GM10847 (cell line): ENCODE results near the gene UNC5A.

Experiments used
- POLR2A ChIP-seq: IDR thresholded peaks from 2 replicates; pipeline ENCODE4 v1.6.1; 2011; ENCODE audit not compliant: insufficient read length; ENCODE audit errors: extremely low read depth

Gene UNC5A

GRCh38 chr5:176853151-176853778 is 42.9 kb downstream of the UNC5A start:
- TF ChIP-seq POLR2A = no peak

- no peak for TF ChIP-seq POLR2A
Observed at GRCh38 chr5:176854164-176854563, 43.8 kb downstream of the UNC5A start.

DNA sequence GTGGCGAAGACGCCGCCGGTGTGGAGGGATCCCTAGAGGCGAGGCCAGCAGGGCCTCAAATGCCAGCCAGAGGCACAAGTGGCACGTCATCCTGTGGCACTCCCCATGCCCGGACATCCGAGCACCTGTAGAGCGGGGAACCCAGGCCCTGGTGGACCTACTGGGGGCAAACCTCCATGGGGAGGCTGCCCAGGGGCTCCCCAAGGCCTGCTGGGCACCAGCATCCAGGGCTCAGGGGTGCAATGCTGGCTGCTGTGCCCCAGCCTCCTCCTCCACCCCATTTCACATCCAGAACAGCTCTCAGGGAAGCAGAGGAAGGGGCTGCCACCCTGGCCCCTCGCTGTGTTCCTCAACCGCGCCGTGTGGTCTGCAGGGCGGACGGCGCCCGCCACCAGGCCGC is 45.2 kb downstream of the UNC5A start:
- no peak for TF ChIP-seq POLR2A

GRCh38 chr5:176856746-176857145 is 46.4 kb downstream of the UNC5A start:
- TF ChIP-seq POLR2A = no peak

DNA sequence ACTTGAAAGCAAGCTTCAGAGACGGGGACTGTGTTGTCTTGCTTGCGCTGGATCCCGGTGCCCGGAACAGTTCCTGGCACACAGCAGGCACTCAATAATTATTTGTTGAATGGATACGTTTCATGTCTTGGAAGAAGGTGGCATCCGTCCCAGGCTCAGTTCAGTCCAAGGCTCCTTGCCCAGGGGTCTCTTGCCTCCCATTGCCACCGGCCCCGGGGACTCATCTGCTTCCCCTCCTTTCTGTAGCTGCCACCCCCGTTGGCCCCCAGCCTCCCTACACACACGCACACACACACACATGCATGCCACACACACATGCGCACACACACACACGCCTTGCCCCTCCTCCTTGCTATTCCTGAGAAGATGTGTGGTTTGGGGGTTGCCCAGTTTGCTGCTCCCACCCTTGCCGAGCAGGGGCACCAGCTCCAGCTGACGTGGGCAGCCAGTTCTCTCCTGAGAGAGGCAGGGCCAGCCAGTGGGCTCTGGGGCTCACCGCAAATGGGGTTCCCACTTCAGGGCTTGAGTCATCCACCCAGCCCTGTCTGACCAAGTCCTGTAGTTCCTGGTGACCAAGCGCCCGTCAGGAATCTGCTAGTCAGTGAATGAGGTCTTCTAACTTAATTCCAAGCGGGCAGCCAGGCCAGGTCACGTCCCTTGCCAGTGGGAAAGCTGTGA is 47.0 kb downstream of the UNC5A start:
- TF ChIP-seq POLR2A = no peak

DNA sequence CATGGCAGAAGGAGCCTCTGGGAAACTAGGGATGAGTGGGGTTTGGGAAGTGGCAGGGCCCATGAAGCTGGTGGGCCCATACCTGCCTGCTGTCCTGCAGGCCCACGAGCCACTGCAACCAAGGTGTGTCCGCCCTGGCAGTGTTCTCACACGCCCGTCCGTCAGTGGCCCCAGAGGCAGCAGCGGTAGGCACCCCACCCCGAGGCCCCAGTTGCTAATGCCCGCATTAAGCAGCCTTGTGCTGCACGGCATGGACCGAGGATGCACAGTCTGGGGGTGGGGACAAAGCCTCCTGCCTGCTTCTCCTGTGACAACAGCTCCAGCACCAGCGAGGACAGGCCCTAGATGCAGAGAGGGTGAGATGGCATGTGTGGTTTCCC is 47.5 kb downstream of the UNC5A start:
- TF ChIP-seq POLR2A = no peak

DNA sequence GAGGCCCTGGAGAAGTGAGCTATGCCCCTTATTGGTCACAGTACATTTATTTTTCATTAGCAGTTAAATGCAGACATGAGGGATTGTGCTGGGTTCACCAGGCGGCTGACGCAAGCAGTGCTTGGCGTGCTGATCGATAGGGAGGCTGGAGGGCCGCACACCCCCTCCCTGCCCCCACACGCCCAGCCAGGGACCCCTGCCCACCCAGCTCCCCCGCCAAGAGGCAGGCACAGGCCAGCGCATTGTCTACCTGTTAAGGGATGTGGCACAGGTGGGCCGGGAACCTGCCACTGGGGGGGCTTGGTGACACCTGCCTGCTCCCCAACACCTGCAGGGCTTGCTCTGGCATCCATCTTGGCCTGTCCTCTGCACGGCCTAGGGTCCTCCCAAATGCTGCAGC is 49.6 kb downstream of the UNC5A start:
- no peak for TF ChIP-seq POLR2A

DNA sequence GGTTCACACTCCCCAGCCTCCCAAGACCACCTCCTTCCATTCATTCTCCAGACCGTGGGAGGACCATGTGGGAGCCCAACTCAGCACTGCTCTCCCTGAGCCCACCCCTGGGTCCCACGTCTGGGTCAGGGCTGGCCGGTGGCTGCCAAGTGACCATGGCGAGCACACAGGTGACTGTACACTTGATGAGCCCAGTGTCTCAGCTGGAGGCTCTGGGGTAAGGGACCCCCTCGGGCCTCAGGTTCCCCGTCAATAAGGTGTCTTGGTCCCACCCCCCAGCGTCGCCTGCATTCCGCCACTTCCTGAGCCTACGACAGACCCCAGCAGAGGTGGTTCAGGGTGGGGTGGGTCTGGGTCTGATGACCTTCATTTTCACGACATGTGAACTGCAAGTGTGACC is 50.0 kb downstream of the UNC5A start:
- no peak for TF ChIP-seq POLR2A

GRCh38 chr5:176861276-176861675 is 50.9 kb downstream of the UNC5A start:
- TF ChIP-seq POLR2A = no peak

DNA sequence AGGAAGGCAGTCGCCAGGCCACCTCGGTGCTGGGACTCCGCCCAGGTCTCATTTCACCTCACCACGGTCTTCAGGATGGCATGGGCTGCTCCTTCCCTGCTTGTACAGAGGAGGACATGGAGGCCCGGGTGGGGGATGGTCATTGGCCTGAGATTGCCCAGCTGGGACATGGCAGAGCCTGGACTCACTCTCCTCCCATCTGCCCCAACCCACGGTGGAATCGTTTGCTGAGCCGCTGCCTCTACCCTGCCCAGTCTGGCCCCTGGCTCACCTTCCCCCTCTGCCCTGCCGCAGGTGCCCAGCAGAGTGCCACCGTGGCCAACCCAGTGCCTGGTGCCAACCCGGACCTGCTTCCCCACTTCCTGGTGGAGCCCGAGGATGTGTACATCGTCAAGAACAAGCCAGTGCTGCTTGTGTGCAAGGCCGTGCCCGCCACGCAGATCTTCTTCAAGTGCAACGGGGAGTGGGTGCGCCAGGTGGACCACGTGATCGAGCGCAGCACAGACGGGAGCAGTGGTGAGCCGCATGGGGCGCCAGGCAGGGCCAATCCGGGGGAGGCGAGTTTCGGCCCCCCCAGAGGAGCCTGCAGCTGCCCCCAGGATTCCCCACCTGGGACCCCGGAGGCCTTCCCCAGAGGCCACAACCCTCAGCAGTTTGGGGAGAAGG is 52.1 kb downstream of the UNC5A start:
- TF ChIP-seq POLR2A = no peak

- TF ChIP-seq POLR2A = no peak
Observed at GRCh38 chr5:176863041-176863764, 52.8 kb downstream of the UNC5A start.

DNA sequence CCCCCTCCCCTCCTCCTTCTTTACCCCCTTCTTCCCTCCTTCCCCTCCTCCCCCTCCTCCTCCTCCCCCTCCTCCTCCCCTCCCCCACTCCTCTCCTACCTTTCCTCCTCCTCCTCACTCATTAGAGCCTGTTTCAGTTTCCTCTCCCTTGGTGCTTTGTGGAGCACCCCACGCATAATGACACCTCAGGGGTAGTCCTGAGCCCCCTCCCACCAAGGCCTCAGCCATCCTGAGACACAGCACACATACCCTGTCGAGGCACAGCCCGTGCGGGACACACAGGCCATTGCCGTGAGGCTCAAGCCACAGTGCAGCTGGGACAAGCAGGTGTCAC is 53.4 kb downstream of the UNC5A start:
- TF ChIP-seq POLR2A = no peak

DNA sequence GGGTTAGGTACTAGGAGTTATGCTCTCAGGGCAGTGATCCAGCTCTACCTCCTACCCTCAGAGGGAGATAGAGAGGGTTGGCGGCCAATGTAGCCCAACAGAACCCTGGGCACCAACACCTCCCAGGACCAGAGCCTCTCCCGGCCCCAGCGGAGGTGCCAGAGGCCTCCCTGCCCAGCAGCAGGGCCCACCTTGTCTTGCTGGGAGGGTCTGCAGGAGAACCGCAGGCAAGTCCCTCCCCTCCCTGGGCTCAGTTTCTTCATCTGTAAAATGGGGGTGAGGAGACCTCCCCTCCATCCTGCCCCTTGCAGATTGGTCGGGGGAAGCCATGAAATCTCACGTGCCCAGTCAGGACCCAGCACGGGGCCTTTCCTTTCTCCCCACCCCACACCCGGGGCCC is 54.4 kb downstream of the UNC5A start:
- TF ChIP-seq POLR2A = no peak

DNA sequence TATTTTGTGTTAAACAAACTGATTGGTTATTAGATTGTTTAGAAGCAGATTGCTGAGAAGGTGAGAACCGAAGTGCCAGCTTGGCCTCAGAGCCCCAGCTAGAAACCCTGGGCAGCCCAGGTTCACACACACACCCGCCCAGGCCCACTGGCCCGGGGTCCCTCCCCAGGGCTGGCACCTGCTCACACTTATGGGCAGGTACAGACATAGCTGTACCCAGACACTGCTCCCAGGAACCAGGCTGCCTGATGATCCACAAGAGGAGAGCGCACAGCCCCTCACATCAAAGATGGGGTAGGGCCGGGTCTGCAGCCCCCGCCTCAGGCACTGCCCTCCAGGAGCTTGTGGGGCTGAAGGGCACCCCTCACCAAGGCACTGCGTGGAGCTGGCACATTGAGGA is 55.6 kb downstream of the UNC5A start:
- TF ChIP-seq POLR2A = no peak

DNA sequence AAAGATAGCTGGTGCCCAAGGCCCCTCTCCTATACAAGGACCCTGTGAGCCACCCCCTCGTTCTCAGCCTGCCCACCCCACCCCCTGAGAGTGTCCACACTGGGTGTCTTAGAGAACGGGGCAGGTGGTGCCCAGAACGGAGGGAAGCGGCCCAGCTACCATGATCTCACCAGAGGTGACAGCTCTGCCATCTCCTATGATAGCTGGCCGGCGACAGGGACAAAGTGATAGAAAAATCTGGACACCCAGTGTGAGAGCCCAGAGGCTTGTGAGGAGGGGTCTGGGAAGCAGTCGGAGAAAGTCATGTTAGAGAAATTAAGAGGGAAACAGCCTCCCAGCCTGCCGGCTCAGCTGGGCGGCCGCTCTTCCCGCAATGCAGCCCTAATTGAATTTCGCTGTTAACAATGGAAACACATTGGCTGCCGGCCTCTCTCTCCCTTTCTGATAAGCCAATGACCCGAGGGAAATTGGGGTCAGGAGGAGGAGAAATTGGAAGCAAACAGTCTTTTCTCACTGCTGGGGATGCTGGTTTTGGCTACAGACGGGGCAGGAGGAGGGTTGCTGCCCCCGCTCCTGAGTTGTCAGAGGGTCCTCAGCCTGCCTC is 56.5 kb downstream of the UNC5A start:
- TF ChIP-seq POLR2A = no peak

DNA sequence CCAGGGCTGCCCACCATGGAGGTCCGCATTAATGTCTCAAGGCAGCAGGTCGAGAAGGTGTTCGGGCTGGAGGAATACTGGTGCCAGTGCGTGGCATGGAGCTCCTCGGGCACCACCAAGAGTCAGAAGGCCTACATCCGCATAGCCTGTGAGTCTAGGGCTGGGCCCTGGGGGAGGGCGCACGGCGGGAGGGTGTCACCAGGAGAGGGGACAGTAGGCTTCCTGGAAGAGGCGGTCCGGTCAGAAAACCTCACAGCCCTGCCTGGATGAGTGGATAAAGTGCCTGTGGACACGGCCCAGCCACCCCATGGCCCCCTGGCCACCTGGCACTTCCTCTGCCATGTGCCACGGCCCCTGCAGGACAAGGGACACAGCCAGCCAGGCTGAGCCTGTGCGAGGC is 57.8 kb downstream of the UNC5A start:
- no peak for TF ChIP-seq POLR2A
